ENCODE results near the gene ZNF526.

ZNF526 gene

GRCh38 chr19:42239544-42240220 is 19.6 kb downstream of the ZNF526 start:
- Histone ChIP-seq H3K4me3 (ENCODE audit: low read depth, low read length) (no peak overlapping the region), H3K9me3 (ENCODE audit: control insufficient read depth, insufficient read depth, low read depth, low read length) (no peaks in the 10 kb centered on the region), H3K9ac (ENCODE audit: low read length) (no peak overlapping the region), H3K4me1 (ENCODE audit: control insufficient read depth, insufficient read depth, low read length) (peaks cover 5% of the 10 kb centered on the region; the same call in 1 of the 2 replicates), H3K27ac (ENCODE audit: low read depth, low read length) (no peak overlapping the region), H3K36me3 (ENCODE audit: control insufficient read depth, insufficient read depth, low read length) (peaks cover 30% of the 10 kb centered on the region), H3K27me3 (ENCODE audit: control insufficient read depth, insufficient read depth, low read length) (no peaks in the 10 kb centered on the region)

- Histone ChIP-seq H3K9me3 (ENCODE audit: control insufficient read depth, insufficient read depth, low read depth, low read length) (no peaks in the 10 kb centered on the region), H3K36me3 (ENCODE audit: control insufficient read depth, insufficient read depth, low read length) (peaks cover 15% of the 10 kb centered on the region), H3K9ac (ENCODE audit: low read length) (peak overlapping the region; percentile 86), H3K27ac (ENCODE audit: low read depth, low read length) (no peak overlapping the region), H3K4me3 (ENCODE audit: low read depth, low read length) (peak overlapping the region; percentile 68), H3K4me1 (ENCODE audit: control insufficient read depth, insufficient read depth, low read length) (peaks cover 9% of the 10 kb centered on the region), H3K27me3 (ENCODE audit: control insufficient read depth, insufficient read depth, low read length) (no peaks in the 10 kb centered on the region)
These were observed 21.2 kb downstream of the ZNF526 start for GRCh38 chr19:42241279-42241678.

GRCh38 chr19:42242069-42242511 is 22.0 kb downstream of the ZNF526 start:
- Histone ChIP-seq H3K36me3 (ENCODE audit: control insufficient read depth, insufficient read depth, low read length) (peaks cover 15% of the 10 kb centered on the region), H3K9ac (ENCODE audit: low read length) (peak overlapping the region; percentile 86), H3K27ac (ENCODE audit: low read depth, low read length) (no peak overlapping the region; the same call in 1 of the 2 replicates), H3K27me3 (ENCODE audit: control insufficient read depth, insufficient read depth, low read length) (no peaks in the 10 kb centered on the region), H3K9me3 (ENCODE audit: control insufficient read depth, insufficient read depth, low read depth, low read length) (no peaks in the 10 kb centered on the region), H3K4me3 (ENCODE audit: low read depth, low read length) (peak overlapping the region; percentile 68), H3K4me1 (ENCODE audit: control insufficient read depth, insufficient read depth, low read length) (peaks cover 17% of the 10 kb centered on the region)

GRCh38 chr19:42242512-42243409 is 22.6 kb downstream of the ZNF526 start, which contains the start of gene GSK3A:
TSS of gene GSK3A (minus strand) at chr19:42242602. CDS start at chr19:42242465, 137 bp downstream.
- H3K9ac ChIP-seq (ENCODE audit: low read length): peak within 1 kb of the TSS; percentile 86
- H3K36me3 ChIP-seq (ENCODE audit: control insufficient read depth, insufficient read depth, low read length): peaks cover 15% of the 10 kb centered on the region
- H3K4me3 ChIP-seq (ENCODE audit: low read depth, low read length): peak within 1 kb of the TSS; percentile 68
- peaks cover 19% of the 10 kb centered on the region for H3K4me1 ChIP-seq (ENCODE audit: control insufficient read depth, insufficient read depth, low read length)
- H3K27me3 ChIP-seq (ENCODE audit: control insufficient read depth, insufficient read depth, low read length): no peaks in the 10 kb centered on the region
- no peak within 1 kb of the TSS; the same call in 1 of the 2 replicates for H3K27ac ChIP-seq (ENCODE audit: low read depth, low read length)
- no peaks in the 10 kb centered on the region for H3K9me3 ChIP-seq (ENCODE audit: control insufficient read depth, insufficient read depth, low read depth, low read length)

- Histone ChIP-seq H3K36me3 (ENCODE audit: control insufficient read depth, insufficient read depth, low read length) (peaks cover 24% of the 10 kb centered on the region), H3K9ac (ENCODE audit: low read length) (peak overlapping the region; percentile 8), H3K27ac (ENCODE audit: low read depth, low read length) (peak overlapping the region; percentile 22; the same call in 1 of the 2 replicates), H3K9me3 (ENCODE audit: control insufficient read depth, insufficient read depth, low read depth, low read length) (no peaks in the 10 kb centered on the region), H3K4me1 (ENCODE audit: control insufficient read depth, insufficient read depth, low read length) (peaks cover 19% of the 10 kb centered on the region), H3K4me3 (ENCODE audit: low read depth, low read length) (peak overlapping the region; percentile 68), H3K27me3 (ENCODE audit: control insufficient read depth, insufficient read depth, low read length) (no peaks in the 10 kb centered on the region)
These were observed 24.5 kb downstream of the ZNF526 start for GRCh38 chr19:42244347-42245220.

GRCh38 chr19:42245231-42245630 is 25.1 kb downstream of the ZNF526 start:
- H3K27me3 ChIP-seq (ENCODE audit: control insufficient read depth, insufficient read depth, low read length): no peaks in the 10 kb centered on the region
- no peak overlapping the region for H3K4me3 ChIP-seq (ENCODE audit: low read depth, low read length)
- no peak overlapping the region for H3K27ac ChIP-seq (ENCODE audit: low read depth, low read length)
- H3K4me1 ChIP-seq (ENCODE audit: control insufficient read depth, insufficient read depth, low read length): peaks cover 19% of the 10 kb centered on the region
- H3K9ac ChIP-seq (ENCODE audit: low read length): no peak overlapping the region
- no peaks in the 10 kb centered on the region for H3K9me3 ChIP-seq (ENCODE audit: control insufficient read depth, insufficient read depth, low read depth, low read length)
- H3K36me3 ChIP-seq (ENCODE audit: control insufficient read depth, insufficient read depth, low read length): peaks cover 24% of the 10 kb centered on the region

- no peaks in the 10 kb centered on the region for H3K9me3 ChIP-seq (ENCODE audit: control insufficient read depth, insufficient read depth, low read depth, low read length)
- H3K27me3 ChIP-seq (ENCODE audit: control insufficient read depth, insufficient read depth, low read length): no peaks in the 10 kb centered on the region
- H3K27ac ChIP-seq (ENCODE audit: low read depth, low read length): no peak overlapping the region
- H3K9ac ChIP-seq (ENCODE audit: low read length): no peak overlapping the region
- H3K4me3 ChIP-seq (ENCODE audit: low read depth, low read length): no peak overlapping the region
- peaks cover 25% of the 10 kb centered on the region for H3K36me3 ChIP-seq (ENCODE audit: control insufficient read depth, insufficient read depth, low read length)
- peaks cover 27% of the 10 kb centered on the region for H3K4me1 ChIP-seq (ENCODE audit: control insufficient read depth, insufficient read depth, low read length)
These were observed 26.2 kb downstream of the ZNF526 start for GRCh38 chr19:42246143-42246921.

- Histone ChIP-seq H3K36me3 (ENCODE audit: control insufficient read depth, insufficient read depth, low read length) (peaks cover 25% of the 10 kb centered on the region), H3K9ac (ENCODE audit: low read length) (no peak overlapping the region), H3K27ac (ENCODE audit: low read depth, low read length) (no peak overlapping the region), H3K9me3 (ENCODE audit: control insufficient read depth, insufficient read depth, low read depth, low read length) (no peaks in the 10 kb centered on the region), H3K4me1 (ENCODE audit: control insufficient read depth, insufficient read depth, low read length) (peaks cover 31% of the 10 kb centered on the region), H3K27me3 (ENCODE audit: control insufficient read depth, insufficient read depth, low read length) (no peaks in the 10 kb centered on the region), H3K4me3 (ENCODE audit: low read depth, low read length) (no peak overlapping the region)
These were observed 27.0 kb downstream of the ZNF526 start for GRCh38 chr19:42246922-42247639.

- Histone ChIP-seq H3K4me3 (ENCODE audit: low read depth, low read length) (no peak overlapping the region), H3K27me3 (ENCODE audit: control insufficient read depth, insufficient read depth, low read length) (no peaks in the 10 kb centered on the region), H3K4me1 (ENCODE audit: control insufficient read depth, insufficient read depth, low read length) (peaks cover 36% of the 10 kb centered on the region), H3K9me3 (ENCODE audit: control insufficient read depth, insufficient read depth, low read depth, low read length) (no peaks in the 10 kb centered on the region), H3K9ac (ENCODE audit: low read length) (no peak overlapping the region), H3K36me3 (ENCODE audit: control insufficient read depth, insufficient read depth, low read length) (peaks cover 25% of the 10 kb centered on the region), H3K27ac (ENCODE audit: low read depth, low read length) (no peak overlapping the region)
These were observed 27.6 kb downstream of the ZNF526 start for GRCh38 chr19:42247640-42248199.
